ENCODE measurements around the gene SLC44A4.

DNA sequence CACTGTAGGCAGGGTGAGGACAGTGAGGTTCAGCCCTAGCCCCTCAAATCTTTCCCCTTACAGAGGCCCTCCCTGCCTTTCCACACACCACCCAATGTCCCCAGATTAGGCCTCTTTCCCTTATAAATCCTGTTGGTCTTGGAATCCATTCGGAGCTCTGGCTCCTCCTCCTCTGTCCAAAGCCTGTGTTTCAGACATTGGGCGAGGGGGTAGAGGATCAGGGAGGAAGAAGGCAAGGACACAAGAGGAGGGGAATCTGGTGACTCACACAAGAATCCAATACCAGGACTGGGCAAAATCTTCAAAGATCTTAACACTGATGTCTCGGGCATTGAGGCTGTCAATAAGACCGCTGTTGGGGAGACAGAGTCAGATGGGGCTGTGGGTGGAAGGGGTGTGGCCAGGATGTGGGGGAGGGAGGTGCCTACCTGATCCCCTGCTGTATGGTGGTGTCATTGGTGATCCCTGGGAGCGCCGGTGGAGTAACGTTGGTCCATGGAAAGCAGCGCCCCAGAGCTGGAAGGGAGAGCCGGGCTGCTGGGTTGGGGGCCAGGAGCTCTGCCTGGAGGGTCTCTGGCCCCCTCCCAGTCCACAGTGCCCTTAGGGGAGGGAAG is 7.6 kb downstream of the SLC44A4 start:
- TF ChIP-seq, protein P1, sequence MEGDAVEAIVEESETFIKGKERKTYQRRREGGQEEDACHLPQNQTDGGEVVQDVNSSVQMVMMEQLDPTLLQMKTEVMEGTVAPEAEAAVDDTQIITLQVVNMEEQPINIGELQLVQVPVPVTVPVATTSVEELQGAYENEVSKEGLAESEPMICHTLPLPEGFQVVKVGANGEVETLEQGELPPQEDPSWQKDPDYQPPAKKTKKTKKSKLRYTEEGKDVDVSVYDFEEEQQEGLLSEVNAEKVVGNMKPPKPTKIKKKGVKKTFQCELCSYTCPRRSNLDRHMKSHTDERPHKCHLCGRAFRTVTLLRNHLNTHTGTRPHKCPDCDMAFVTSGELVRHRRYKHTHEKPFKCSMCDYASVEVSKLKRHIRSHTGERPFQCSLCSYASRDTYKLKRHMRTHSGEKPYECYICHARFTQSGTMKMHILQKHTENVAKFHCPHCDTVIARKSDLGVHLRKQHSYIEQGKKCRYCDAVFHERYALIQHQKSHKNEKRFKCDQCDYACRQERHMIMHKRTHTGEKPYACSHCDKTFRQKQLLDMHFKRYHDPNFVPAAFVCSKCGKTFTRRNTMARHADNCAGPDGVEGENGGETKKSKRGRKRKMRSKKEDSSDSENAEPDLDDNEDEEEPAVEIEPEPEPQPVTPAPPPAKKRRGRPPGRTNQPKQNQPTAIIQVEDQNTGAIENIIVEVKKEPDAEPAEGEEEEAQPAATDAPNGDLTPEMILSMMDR (IDR thresholded peaks at IDR 0.05): no peak
- TF ChIP-seq EZH2 (IDR thresholded peaks at IDR 0.05): no peak
